GM23338 (cell line): ENCODE measurements around the gene LCN12. TPM values are rescaled to one million over a fixed set of nuclear protein-coding genes. Genes with fewer than 3 reads are reported as not detected.

ENCODE experiments used
- ATAC-seq: fragments of 200-7000 bp; cut with Tn5 transposase; 3 replicates; pipeline ENCODE4 v1.9.1; 2020
- DNase-seq: peaks from one replicate; pipeline ENCODE4 v3.0.0-alpha.2; 2015; ENCODE audit warnings: low spot score
- H2AFZ ChIP-seq: fragments of 200-600 bp; sonication (generic); 2 replicates; pipeline ENCODE4 v1.8.0; 2016; ENCODE audit warnings: antibody characterized with exemption, mild to moderate bottlenecking, moderate library complexity
- H3F3A ChIP-seq: fragments of 200-600 bp; sonication (generic); replicated peaks from 2 replicates; pipeline ENCODE4 v1.8.0; 2017; ENCODE audit warnings: antibody characterized with exemption, mixed run types, low read depth
- H3K27ac ChIP-seq: fragments of 200-600 bp; sonication (generic); 2 replicates; pipeline ENCODE4 v1.6.1; 2016; ENCODE audit warnings: low read depth
- H3K27me3 ChIP-seq: fragments of 200-600 bp; sonication (generic); 2 replicates; pipeline ENCODE4 v1.8.0; 2016; ENCODE audit warnings: mild to moderate bottlenecking, mixed run types, moderate library complexity; ENCODE audit not compliant: insufficient read depth
- H3K36me3 ChIP-seq: fragments of 200-600 bp; sonication (generic); 2 replicates; pipeline ENCODE4 v1.8.0; 2016; ENCODE audit warnings: mild to moderate bottlenecking; ENCODE audit not compliant: insufficient read depth
- H3K4me1 ChIP-seq: fragments of 200-600 bp; sonication (generic); 2 replicates; pipeline ENCODE4 v1.8.0; 2016; ENCODE audit warnings: mild to moderate bottlenecking, moderate library complexity; ENCODE audit not compliant: insufficient read depth
- H3K4me2 ChIP-seq: fragments of 200-600 bp; sonication (generic); 2 replicates; pipeline ENCODE4 v1.7.1; 2017; ENCODE audit warnings: mixed run types
- H3K4me3 ChIP-seq: fragments of 200-600 bp; sonication (generic); 2 replicates; pipeline ENCODE4 v1.6.1; 2016; ENCODE audit warnings: mixed run types
- H3K79me2 ChIP-seq: fragments of 200-600 bp; sonication (generic); replicated peaks from 2 replicates; pipeline ENCODE4 v1.8.0; 2017; ENCODE audit warnings: mild to moderate bottlenecking; ENCODE audit not compliant: insufficient read depth
- H3K9me2 ChIP-seq: fragments of 200-600 bp; sonication (generic); 2 replicates; pipeline ENCODE4 v1.8.0; 2017; ENCODE audit not compliant: insufficient read depth
- H4K20me1 ChIP-seq: fragments of 200-600 bp; sonication (generic); replicated peaks from 2 replicates; pipeline ENCODE4 v1.8.0; 2017; ENCODE audit warnings: mild to moderate bottlenecking; ENCODE audit not compliant: insufficient read depth
- H3K27ac Mint-ChIP-seq: 2 replicates; pipeline ENCODE4 v1.8.0; 2020; ENCODE audit warnings: inconsistent platforms, mild to moderate bottlenecking, moderate library complexity, mixed read lengths
- H3K27me3 Mint-ChIP-seq: 3 replicates; pipeline ENCODE4 v1.8.0; 2022; ENCODE audit warnings: low read depth, mild to moderate bottlenecking, moderate library complexity, mixed read lengths, inconsistent platforms; ENCODE audit not compliant: insufficient read depth, poor library complexity
- H3K36me3 Mint-ChIP-seq: 3 replicates; pipeline ENCODE4 v1.8.0; 2021; ENCODE audit warnings: low read depth, mild to moderate bottlenecking, inconsistent platforms, moderate library complexity, mixed read lengths
- H3K4me1 Mint-ChIP-seq: 3 replicates; pipeline ENCODE4 v1.8.0; 2020; ENCODE audit warnings: mild to moderate bottlenecking, inconsistent platforms, mixed read lengths
- H3K4me3 Mint-ChIP-seq: 3 replicates; pipeline ENCODE4 v1.8.0; 2021; ENCODE audit warnings: moderate library complexity, mild to moderate bottlenecking, inconsistent platforms, mixed read lengths
- H3K9me3 Mint-ChIP-seq: 3 replicates; pipeline ENCODE4 v1.8.0; 2020; ENCODE audit warnings: moderate library complexity, mild to moderate bottlenecking, inconsistent platforms, mixed read lengths
- CREB1 ChIP-seq: fragments of 250-450 bp; sonication (Bioruptor Pico); IDR thresholded peaks from 2 replicates; pipeline ENCODE4 v1.5.0; 2020; ENCODE audit warnings: low read depth, mild to moderate bottlenecking, moderate library complexity
- EZH2 ChIP-seq: fragments of 200-600 bp; sonication (generic); IDR thresholded peaks from one replicate; pipeline ENCODE4 v1.8.0; 2017; ENCODE audit warnings: antibody characterized with exemption, mild to moderate bottlenecking, low read depth; ENCODE audit not compliant: unreplicated experiment
- NANOG ChIP-seq: IDR thresholded peaks from 2 replicates; pipeline ENCODE4 v1.6.1; 2016; ENCODE audit warnings: antibody characterized with exemption, borderline replicate concordance
- POLR2AphosphoS5 ChIP-seq: IDR thresholded peaks from 2 replicates; pipeline ENCODE4 v1.6.1; 2016; ENCODE audit warnings: antibody characterized with exemption, low read depth
- STAT1 ChIP-seq: IDR thresholded peaks from one replicate; pipeline ENCODE4 v1.6.1; 2016; ENCODE audit warnings: antibody characterized with exemption; ENCODE audit not compliant: unreplicated experiment
- ZNF114 ChIP-seq: fragments of 250-450 bp; sonication (Bioruptor Pico); IDR thresholded peaks from 2 replicates; pipeline ENCODE4 v1.5.0; 2020; ENCODE audit warnings: mild to moderate bottlenecking, moderate library complexity
- polyA plus RNA-seq: library from polyadenylated mRNA; unstranded; fragments of >200 nt; fragmentation: Nextera tagmentation; extraction: Ambion mirVana; gene quantifications from 2 replicates; pipeline ENCODE4 v1.2.1, GENCODE V29; 2016
- total RNA-seq: library from RNA; depleted of rRNA; stranded (reverse); fragments of >200 nt; shearing (Covaris generic); gene quantifications from 2 replicates; pipeline ENCODE4 v1.2.3, GENCODE V29; 2014
- TF ChIP-seq, protein P1 (sequence below): fragments of 250-450 bp; sonication (Bioruptor Pico); IDR thresholded peaks from 2 replicates; pipeline ENCODE4 v1.5.0; 2020; ENCODE audit warnings: mild to moderate bottlenecking, moderate library complexity
- TF ChIP-seq, protein P2 (sequence below): IDR thresholded peaks from one replicate; pipeline ENCODE4 v1.6.1; 2018; ENCODE audit warnings: antibody characterized with exemption; ENCODE audit not compliant: unreplicated experiment

The LCN12 gene
- total and polyA plus RNA-seq, 2 experiments from 2014 or later, result 0.39 to 0.69 TPM

DNA sequence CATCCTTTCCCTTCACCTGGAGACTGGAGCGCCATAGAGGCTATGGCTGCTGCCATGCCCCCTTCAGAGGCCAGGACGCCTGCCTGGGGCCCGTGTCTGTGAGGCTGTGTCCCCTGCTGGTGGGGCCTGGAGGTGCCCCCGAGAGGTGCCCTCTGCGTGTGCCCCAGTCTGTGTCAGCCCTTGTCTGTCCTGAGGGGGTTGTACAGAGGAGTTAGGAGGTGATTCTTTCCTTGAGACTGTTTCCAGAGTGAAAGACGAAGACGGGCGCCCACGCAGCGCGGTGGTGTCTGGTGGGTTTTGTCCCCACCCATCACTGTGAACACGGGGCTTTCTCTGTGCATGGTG lies 41.2 kb upstream of the LCN12 start:
- H2AFZ ChIP-seq, result no peak overlapping the region
- peaks cover 3% of the 10 kb centered on the region for H3K27me3 Mint-ChIP-seq
- H3K9me3 Mint-ChIP-seq, result no peaks in the 10 kb centered on the region
- no peaks in the 10 kb centered on the region for H3K4me1 ChIP-seq
- H3K79me2 ChIP-seq, result peaks cover 4% of the 10 kb centered on the region; the same call in 1 of the 2 replicates
- no peak overlapping the region for H3K4me2 ChIP-seq
- ATAC-seq (peak; percentile 84), DNase-seq (peak; percentile 29)
- H3K4me1 Mint-ChIP-seq, result no peaks in the 10 kb centered on the region
- TF ChIP-seq NANOG (no peak), EZH2 (no peak), POLR2AphosphoS5 (no peak), ZNF114 (CRISPR knock-in tag) (no peak), CREB1 (CRISPR knock-in tag) (no peak), STAT1 (no peak)
- TF ChIP-seq, protein P1, sequence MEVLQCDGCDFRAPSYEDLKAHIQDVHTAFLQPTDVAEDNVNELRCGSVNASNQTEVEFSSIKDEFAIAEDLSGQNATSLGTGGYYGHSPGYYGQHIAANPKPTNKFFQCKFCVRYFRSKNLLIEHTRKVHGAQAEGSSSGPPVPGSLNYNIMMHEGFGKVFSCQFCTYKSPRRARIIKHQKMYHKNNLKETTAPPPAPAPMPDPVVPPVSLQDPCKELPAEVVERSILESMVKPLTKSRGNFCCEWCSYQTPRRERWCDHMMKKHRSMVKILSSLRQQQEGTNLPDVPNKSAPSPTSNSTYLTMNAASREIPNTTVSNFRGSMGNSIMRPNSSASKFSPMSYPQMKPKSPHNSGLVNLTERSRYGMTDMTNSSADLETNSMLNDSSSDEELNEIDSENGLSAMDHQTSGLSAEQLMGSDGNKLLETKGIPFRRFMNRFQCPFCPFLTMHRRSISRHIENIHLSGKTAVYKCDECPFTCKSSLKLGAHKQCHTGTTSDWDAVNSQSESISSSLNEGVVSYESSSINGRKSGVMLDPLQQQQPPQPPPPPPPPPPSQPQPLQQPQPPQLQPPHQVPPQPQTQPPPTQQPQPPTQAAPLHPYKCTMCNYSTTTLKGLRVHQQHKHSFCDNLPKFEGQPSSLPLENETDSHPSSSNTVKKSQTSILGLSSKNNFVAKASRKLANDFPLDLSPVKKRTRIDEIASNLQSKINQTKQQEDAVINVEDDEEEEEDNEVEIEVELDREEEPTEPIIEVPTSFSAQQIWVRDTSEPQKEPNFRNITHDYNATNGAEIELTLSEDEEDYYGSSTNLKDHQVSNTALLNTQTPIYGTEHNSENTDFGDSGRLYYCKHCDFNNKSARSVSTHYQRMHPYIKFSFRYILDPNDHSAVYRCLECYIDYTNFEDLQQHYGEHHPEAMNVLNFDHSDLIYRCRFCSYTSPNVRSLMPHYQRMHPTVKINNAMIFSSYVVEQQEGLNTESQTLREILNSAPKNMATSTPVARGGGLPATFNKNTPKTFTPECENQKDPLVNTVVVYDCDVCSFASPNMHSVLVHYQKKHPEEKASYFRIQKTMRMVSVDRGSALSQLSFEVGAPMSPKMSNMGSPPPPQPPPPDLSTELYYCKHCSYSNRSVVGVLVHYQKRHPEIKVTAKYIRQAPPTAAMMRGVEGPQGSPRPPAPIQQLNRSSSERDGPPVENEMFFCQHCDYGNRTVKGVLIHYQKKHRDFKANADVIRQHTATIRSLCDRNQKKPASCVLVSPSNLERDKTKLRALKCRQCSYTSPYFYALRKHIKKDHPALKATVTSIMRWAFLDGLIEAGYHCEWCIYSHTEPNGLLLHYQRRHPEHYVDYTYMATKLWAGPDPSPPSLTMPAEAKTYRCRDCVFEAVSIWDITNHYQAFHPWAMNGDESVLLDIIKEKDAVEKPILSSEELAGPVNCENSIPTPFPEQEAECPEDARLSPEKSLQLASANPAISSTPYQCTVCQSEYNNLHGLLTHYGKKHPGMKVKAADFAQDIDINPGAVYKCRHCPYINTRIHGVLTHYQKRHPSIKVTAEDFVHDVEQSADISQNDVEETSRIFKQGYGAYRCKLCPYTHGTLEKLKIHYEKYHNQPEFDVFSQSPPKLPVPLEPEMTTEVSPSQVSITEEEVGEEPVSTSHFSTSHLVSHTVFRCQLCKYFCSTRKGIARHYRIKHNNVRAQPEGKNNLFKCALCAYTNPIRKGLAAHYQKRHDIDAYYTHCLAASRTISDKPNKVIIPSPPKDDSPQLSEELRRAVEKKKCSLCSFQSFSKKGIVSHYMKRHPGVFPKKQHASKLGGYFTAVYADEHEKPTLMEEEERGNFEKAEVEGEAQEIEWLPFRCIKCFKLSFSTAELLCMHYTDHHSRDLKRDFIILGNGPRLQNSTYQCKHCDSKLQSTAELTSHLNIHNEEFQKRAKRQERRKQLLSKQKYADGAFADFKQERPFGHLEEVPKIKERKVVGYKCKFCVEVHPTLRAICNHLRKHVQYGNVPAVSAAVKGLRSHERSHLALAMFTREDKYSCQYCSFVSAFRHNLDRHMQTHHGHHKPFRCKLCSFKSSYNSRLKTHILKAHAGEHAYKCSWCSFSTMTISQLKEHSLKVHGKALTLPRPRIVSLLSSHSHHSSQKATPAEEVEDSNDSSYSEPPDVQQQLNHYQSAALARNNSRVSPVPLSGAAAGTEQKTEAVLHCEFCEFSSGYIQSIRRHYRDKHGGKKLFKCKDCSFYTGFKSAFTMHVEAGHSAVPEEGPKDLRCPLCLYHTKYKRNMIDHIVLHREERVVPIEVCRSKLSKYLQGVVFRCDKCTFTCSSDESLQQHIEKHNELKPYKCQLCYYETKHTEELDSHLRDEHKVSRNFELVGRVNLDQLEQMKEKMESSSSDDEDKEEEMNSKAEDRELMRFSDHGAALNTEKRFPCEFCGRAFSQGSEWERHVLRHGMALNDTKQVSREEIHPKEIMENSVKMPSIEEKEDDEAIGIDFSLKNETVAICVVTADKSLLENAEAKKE (CRISPR knock-in tag), result no peak
- TF ChIP-seq, protein P2, sequence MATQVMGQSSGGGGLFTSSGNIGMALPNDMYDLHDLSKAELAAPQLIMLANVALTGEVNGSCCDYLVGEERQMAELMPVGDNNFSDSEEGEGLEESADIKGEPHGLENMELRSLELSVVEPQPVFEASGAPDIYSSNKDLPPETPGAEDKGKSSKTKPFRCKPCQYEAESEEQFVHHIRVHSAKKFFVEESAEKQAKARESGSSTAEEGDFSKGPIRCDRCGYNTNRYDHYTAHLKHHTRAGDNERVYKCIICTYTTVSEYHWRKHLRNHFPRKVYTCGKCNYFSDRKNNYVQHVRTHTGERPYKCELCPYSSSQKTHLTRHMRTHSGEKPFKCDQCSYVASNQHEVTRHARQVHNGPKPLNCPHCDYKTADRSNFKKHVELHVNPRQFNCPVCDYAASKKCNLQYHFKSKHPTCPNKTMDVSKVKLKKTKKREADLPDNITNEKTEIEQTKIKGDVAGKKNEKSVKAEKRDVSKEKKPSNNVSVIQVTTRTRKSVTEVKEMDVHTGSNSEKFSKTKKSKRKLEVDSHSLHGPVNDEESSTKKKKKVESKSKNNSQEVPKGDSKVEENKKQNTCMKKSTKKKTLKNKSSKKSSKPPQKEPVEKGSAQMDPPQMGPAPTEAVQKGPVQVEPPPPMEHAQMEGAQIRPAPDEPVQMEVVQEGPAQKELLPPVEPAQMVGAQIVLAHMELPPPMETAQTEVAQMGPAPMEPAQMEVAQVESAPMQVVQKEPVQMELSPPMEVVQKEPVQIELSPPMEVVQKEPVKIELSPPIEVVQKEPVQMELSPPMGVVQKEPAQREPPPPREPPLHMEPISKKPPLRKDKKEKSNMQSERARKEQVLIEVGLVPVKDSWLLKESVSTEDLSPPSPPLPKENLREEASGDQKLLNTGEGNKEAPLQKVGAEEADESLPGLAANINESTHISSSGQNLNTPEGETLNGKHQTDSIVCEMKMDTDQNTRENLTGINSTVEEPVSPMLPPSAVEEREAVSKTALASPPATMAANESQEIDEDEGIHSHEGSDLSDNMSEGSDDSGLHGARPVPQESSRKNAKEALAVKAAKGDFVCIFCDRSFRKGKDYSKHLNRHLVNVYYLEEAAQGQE, result no peak
- no peak overlapping the region for H3K27ac ChIP-seq
- H3K27me3 ChIP-seq, result no peaks in the 10 kb centered on the region
- peaks cover under 1% of the 10 kb centered on the region for H3K36me3 ChIP-seq
- H3K9me2 ChIP-seq, result no peaks in the 10 kb centered on the region
- no peaks in the 10 kb centered on the region for H3F3A ChIP-seq
- peaks cover 40% of the 10 kb centered on the region for H3K36me3 Mint-ChIP-seq
- H3K4me3 Mint-ChIP-seq, result no peak overlapping the region
- no peak overlapping the region for H3K27ac Mint-ChIP-seq
- no peaks in the 10 kb centered on the region; the same call in 1 of the 2 replicates for H4K20me1 ChIP-seq
- H3K4me3 ChIP-seq, result no peak overlapping the region
